HT1080 (cell line): ENCODE results near the gene HACD2. TPM values are rescaled to one million over a fixed set of nuclear protein-coding genes. Genes with fewer than 3 reads are reported as not detected.
A peak's percentile ranks its signal among the peaks of the same experiment; 100 is the strongest.

Experiments used
- DNase-seq: peaks from one replicate; pipeline ENCODE4 v3.0.0-alpha.2; 2015; ENCODE audit warnings: low read depth
- total RNA-seq: library from RNA; depleted of rRNA; stranded (reverse); fragments of >200 nt; shearing (Covaris generic); gene quantifications from 2 replicates; pipeline ENCODE4 v1.2.3, GENCODE V29; 2014

HACD2 gene
- total RNA-seq, 1 experiment from 2014 or later: 48.7 TPM

DNA sequence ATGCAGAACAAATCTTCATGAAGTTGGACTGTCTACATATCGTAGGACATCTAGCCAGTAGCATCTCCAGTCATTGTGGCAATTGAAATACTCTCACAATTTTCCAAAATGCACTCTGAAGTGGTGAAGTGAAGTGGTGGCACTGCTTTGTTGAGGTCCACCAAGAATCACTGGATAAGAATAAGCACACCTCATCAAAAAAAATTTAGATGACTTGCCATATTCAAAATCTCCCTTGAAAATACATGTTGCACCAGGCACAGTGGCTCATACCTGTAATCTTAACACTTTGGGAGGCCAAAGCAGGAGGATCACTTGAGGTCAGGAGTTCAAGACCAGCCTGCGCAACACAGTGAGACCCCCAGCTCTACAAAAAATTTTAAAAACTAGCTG is 12.9 kb downstream of the HACD2 start:
- no peak for DNase-seq

DNA sequence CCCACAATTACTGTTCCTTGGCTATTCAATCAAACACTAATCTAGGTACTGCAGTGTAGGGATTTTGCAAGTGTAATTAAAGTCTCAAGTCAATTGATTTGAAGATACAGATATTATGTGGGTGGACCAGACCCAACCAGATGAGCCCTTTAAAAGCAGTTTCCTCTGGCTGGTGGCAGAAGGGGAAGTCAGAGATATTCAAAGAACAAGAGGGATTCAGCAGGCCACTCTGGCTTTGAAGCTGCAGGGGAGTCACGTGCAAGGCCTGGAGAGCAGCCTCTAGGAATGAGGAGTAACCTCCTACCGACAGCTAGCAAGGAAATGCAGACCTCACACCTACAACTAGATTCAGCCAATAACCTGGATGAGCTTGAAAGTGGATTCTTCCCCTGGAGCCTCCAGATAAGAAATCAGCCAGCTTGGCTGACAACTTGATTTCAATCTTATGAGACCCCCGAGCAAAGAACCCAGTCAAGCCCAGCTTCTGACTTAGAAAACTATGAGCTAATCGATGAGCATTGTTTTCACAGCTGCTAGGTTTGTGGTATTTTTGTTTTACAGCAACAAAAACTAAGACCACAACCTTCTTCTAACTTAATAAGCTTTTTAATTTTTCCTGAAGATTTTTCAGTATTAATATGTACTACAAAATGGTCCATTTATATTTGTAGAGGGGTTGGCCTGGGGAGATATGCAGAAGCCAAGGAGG is 13.4 kb downstream of the HACD2 start:
- no peak for DNase-seq

DNA sequence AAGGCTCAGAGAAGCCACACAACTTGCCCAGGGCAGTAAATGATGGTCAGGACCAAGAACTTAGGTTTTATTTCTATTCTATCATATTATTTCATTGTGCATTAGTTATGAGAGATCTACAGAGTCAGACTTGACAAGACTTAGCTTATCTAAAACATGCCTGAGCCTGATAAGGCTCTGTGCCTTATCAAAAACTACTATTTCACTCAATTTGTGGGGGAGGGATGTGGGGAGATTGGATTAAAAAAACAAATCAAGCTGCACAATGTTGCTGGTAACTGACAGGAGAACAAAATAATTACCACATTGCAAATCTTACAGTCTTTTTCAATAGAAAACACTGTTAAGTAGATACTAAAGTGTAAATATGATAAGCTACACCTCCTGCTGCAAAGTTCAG is 16.0 kb downstream of the HACD2 start:
- no peak for DNase-seq

DNA sequence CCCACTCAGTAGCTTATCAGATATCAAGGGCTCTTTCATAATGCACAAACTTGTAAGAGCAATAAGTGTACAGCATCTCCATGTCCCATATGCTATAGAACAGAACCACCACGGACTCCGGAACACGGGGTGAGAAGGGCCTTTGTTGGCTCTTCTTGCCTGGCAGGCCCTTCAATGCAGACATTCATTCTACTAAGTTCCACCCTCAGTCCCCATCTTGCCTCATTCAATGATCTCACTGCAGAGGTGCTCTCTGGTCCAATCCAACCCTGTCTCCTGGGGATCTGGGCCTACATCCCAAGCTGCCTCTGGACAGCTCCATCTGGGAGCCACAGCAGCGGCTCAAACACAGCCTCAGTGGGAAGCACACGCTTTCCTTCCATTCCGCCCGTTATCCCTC is 16.8 kb downstream of the HACD2 start:
- no peak for DNase-seq

DNA sequence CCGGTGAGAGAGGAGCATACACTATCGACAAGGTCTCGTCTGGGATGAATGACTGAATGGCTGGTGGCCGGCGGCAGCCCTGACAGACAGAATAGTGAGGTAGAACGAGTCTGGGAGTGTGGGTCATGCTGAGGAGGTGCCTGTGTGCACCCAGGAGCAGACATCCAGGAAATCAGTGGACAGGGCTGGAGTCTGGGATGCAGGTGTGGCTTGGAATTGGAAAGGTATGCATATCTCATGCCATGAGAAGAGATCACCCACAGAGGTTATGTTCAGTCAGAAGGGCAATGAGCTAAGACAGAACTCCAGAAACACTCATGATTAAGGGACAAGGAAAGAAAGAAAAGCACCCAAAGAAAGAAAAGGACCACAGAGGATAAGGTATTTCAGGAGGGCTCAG is 20.8 kb downstream of the HACD2 start:
- DNase-seq: no peak

DNA sequence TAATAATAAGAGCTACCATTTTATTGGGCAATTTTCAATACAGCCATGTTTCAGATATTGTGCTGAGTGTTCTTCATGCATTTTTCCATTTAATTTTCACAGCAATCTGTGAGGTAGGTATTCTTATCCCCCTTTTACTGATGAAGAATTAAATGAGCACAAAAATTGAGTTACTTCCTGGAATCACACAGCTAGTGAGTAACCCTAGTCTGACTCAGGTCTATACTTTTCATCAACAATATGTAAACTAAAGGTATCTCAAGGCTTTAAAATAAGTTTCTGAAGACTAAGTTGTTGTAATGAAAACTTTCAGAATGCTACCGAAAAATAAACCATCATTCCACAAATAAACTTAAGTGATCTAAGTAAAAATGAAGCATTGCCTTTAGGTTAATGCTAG is 22.3 kb downstream of the HACD2 start:
- DNase-seq: no peak

DNA sequence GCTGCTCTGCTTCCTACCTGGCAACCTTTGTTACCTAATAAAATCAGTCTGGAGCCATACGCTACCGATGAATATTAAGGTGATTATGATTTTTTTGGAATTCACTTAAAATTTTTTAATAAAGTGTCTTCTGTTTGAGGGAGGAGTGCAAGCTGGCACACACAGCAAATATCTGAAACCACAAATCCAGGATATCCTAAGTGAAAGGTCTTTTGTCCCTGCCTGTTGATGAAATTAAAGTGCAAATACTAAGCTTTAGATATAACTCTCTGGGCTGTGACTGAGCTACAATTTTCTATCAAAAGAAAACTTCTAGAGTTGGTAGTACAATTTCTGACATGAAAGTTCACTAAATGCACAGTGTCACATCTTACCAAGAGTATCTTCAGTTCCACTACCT is 23.7 kb downstream of the HACD2 start:
- DNase-seq: no peak

DNA sequence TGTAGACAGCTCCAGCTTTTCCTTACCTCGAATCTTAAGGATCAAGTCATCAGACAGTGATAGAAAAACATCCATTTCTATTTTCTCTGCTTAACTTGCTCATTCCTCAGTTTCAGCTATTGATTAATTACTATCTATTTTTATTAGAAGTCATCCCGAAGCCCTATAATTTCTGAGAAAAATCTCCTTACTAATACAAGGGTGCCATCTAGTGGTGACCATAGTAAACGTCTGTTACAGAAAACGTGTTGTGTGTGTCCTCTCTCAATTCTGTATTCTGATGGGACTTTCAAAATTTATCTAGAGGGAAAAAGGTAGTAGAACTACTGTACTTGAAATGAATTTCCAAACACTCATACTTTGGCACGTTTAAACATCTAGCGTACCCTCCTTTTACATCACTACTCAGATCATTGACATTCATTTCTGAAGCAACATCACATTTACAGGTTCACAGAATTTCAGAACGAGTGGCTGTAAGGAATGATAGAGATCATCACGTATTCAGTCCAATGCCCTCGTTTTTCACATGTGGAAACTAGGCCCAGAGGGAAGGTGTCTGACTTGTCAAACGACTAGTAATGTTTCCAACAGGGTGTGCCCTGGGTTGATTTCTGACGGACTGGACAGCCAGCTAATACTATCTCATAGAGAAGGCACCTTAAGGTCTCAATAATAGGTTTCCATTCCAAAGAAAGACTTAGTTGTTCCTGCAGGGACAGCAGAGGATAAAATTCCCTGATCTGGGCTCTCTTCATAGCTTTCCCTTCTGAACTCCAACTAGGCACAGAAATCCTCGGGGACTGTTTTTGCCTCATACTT is 25.6 kb downstream of the HACD2 start:
- DNase-seq: peak; percentile 41

DNA sequence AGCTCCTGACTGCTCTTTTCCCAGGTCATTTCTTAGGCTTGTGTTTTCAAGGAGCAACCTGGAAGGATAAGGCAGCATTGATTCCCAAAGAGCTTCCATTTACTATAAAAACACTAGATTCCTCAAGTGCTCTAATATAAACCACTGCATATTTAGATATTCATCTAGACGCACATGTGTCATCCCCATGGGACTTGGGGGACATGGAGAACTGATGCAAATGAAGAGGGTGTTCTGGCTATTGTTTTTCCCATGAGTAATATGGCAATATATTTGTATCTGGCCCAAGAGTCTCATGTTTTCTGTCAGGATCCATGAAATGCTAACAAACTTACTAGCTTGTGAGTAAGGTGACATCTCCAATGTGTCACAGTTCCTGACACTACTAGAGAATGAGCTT is 31.3 kb downstream of the HACD2 start:
- DNase-seq: no peak

DNA sequence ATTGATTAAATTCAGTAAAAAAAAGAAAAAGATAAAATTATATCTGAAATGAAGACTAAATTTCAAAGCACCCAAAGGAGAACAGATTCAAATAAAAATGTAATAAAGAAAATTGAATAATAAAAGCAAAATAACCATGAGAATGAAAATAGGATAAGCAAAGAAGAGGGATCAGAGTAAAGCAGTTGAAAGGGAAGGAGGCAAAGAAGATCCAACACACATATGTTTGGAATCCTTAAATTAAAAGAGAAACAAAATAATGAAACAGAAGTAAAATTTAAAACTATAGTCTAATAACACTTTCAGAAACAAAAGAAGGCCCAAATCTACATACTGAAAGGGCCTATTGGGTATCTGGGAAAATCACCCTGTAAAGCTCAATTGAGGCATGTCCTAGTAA is 32.1 kb downstream of the HACD2 start:
- DNase-seq: no peak

DNA sequence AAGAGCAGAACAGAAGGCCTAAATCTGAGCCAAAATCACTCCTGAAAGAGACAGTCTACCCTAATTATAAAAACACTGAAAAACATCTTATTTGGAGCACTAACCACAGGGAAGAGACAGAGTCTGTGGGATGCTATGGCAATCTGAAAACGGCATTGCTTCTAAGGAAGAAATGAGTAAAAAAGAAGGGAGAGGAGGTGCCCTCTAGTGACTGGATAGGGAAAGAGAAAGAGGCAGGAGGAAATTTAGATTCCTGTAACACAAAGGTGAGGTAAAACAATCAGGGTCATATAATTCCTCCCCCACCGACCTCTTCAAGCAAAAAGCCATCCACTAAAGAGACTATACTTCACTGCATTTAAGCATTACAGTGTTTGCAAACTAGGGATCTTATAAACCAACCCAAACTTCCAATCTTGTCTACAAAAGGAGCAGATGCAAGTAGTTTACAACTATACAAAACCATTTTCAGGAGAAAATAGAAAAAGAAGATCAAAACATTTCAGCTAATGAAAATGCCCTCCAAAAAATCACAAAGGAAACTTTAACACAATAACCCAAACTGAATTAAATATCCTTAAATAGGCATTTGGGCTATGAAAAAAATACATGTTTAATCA is 32.6 kb downstream of the HACD2 start:
- DNase-seq: peak; percentile 52

DNA sequence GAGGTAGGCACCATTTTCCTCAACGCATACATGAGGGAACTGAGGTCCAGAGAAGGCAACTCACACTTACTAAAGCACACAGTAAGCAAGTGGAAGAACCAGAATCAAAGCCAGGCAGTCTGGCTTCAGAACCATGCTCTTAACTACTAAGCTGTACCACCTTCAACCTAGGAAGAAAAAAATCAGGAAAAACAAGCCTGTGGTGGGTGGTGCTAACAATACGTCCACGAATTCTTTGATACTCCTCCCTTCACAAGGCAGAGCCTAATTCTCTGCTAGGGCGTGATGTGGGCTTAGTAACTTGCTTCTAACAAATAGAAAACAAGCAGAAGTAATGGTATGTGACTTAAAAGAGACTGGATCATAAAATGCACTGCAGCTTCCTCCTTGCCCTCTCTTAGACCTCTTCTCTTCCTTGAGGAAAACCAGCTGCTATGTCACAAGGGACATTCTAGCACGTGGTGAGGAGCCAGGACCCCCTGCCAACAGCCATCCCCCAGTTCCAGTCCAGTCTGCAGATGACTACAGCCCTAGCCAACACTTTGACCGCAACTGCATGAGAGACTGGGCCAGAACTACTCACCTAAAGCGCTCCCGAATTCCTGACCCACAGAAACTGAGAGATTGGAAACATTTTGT is 36.9 kb downstream of the HACD2 start:
- no peak for DNase-seq

DNA sequence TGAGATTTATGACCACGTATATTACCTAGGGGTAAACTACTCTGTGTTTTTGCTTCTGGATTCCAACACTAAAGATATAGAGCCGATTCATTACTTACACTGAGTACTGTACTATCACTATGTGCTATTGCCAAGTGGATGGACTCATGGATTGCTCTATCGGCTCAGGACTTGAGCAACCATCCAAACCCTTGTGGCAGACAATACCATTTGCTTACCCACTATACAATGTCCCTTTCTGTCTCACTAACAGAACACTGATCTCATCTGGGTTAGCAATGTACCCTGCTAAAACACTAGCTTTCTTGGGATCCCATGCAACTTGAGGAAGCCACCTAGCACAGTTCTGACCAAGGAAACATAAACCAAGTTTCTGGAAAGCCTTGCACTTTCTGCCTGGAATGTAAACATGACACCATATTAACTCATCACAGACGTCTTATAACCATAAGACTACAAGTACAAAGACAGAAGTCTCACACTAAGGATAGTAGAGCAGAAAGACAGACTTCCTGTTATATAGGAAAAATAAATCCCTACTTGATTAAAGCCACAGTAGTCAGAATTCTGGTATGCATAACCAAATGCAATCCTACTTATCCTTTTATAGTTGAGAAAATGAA is 38.6 kb downstream of the HACD2 start:
- DNase-seq: peak; percentile 77

DNA sequence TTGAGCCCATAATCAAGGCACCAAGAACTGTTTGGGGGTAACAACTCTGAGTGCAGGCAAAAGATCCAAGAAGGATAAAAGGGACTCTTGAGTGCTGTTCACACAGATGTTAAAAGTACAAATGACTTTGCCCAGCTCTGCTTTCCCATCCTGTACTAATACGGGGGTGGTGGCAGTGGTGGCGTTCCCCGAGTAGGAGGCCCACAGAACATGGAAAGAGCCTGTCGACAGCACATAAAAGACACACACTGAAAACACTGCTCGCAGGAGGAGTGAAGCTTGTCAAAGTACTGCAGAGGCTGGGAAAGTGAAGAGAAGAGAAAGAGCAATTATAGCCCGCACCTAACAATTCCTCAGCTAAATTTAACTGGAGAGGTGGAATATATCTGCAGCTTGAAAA is 40.9 kb downstream of the HACD2 start:
- no peak for DNase-seq

DNA sequence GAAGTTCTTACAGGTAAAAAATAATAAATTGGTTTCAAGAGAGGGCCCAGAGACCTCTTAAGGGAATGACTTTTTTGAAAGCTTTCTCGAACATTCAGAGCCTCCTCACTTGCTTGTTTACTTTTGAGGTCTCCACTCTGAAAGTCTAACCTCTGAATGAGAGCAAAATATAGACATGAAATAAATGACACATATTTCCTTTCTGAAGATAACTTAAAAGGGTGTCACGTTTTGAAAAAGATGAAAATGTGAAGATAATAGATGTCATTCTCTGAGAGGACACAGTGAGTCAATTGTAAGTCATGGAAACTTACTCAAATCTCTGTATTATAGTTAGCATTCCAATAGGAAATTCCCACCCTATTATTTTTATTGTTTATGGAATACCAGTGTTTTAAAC is 44.6 kb downstream of the HACD2 start:
- peak; percentile 64 for DNase-seq

DNA sequence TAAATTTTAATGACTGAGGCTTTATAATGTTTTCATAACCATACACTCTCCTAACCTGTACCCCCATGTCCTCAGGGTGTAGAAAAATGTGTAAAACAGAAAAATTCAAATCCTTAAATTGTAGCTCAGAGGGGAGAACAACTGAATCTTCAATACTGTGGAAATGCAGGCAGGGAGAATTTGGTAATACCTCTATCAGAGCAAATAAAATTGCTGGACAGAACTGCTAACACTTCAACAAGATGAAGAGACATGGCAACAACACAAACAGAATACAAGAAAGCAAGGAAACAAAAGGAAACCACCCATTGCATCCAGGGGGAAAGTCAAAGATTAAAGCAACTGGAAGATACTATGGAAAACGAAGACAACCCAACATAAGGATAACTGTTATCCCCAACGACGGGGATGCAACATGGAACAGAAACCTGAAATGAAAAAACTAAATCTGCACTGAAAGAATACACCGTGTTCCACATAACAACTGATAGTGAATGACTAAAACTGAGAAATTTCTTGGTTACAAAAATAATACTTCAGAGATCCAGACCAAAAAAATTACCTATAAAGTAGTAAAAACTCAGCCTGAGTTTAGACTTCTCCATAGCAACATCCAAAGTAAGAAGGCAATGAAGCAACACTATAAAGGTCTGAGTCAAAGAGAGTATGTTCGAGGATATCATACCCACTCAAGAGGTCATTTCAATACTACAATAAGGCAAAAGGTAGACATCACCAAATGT is 48.5 kb downstream of the HACD2 start:
- no peak for DNase-seq

DNA sequence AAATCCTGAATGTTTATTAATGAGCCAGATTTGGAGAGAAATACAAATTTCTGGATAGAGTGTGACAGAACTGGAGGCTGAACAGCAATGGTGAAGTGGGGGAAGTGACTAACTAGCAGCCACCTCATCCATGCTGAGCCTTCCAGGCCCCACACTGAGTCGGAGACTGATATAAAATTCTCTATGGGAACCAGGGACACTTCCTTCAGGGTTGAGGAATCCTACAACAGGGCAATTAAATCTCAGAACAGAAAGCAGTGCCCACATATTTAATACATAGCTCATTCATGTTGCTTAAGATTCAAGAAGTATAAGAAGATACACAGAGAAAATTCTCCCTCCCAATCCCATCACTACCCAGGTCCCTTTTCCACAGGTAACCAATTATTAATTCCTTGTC is 49.3 kb downstream of the HACD2 start:
- DNase-seq: peak; percentile 89

DNA sequence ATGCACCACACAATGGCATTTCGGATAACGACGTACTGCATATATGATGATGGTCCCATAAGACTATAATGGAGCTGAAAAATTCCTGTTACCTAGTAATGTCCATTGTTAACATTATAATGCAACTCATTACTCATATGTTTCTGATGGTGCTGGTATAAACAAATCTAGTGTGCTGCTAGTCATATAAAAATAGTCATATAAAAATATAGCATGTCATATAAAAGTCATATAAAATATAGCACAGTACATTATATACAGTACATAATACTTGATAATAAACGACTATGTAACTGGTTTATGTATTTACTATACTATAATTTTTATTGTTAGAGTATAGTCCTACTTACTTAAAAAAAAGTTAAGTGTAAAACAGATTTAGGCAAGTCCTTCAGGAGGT is 50.6 kb downstream of the HACD2 start:
- DNase-seq: no peak

DNA sequence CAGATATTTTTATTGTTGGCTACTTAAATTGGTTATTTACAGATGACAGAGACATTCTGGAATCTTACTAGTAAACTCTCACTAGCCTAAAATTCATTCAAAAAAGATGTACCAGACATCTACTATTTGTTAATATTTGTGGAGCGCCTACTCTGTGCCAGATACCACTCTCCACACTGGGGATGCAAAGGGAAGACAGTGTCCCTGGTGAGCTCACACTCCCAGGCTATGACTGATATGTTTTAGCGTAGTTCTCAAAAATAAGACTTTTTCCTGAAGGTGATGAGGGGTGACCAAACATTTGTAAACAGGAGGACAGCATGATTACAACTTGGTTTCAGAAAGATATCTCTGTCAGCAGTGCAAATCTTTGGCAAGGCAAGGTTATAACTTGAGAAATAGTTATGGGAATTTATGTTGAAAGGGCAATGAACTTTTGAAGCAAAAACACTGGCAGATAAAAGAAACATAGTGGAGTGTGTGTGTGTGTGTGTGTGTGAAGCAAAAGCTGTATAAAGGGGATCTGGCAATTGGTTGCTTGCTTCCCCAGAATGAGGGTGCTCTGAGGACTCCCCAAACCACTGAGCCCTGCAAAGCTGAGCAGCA is 51.2 kb downstream of the HACD2 start:
- DNase-seq: no peak

DNA sequence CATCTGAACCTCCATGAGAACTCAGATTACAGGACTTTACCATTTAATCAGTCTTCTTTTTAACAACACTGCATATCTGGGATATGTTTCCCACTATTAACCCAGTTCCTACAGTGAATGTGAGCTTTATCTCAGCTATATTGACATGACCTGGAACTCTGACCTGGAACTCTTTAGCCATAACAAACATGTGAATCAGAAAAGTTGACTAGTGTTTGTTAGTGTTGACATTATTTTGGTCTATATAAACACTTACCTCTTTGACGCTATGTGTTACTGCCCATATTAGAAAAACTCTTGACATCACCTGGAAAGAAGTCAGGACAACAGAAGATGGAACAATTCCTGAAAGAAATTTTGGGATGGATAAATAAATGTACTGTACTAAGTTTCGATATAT is 56.7 kb downstream of the HACD2 start:
- no peak for DNase-seq

DNA sequence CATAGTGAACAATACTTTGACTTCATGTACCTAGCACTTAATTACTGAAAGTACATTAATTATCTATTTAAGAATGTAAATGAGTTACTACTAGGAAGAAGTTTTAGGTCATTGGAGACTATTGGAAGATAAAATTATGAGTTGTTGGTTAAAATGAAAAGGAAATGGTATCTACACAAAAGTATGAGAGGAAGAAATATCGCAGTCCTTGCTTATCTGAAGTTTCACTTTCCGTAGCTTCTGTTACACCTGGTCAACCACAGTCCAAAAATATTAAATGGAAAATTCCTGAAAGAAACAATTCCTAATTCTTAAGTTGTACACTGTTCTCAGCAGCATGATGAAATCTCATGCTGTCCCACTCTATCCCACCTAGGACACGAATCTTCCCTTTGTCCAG is 57.8 kb downstream of the HACD2 start:
- DNase-seq: no peak
